HepG2 (cell line): Measurements from ENCODE around the gene INO80B. TPM values are rescaled to one million over a fixed set of nuclear protein-coding genes. Genes with fewer than 3 reads are reported as not detected.
A peak's percentile ranks its signal among the peaks of the same experiment; 100 is the strongest.

Experiments
- AKAP8 ChIP-seq: sonication (generic); formaldehyde crosslinking; IDR thresholded peaks from 2 replicates; pipeline ENCODE4 v1.5.1; 2020; ENCODE audit warnings: mild to moderate bottlenecking, missing genetic modification reagents
- CCDC6 ChIP-seq: sonication (generic); formaldehyde crosslinking; IDR thresholded peaks from 2 replicates; pipeline ENCODE4 v1.8.1; 2022; ENCODE audit warnings: mild to moderate bottlenecking, missing genetic modification reagents, moderate library complexity
- HMG20B ChIP-seq: conservative IDR thresholded peaks from 2 replicates; pipeline ENCODE4 v1.6.1; 2016; ENCODE audit warnings: missing genetic modification reagents, missing compliant biosample characterization
- IKZF4 ChIP-seq: sonication (generic); formaldehyde crosslinking; IDR thresholded peaks from 2 replicates; pipeline ENCODE4 v1.5.1; 2020; ENCODE audit warnings: borderline replicate concordance, mild to moderate bottlenecking, low read depth, missing genetic modification reagents; ENCODE audit errors: not compliant biosample characterization
- IRF1 ChIP-seq: sonication (generic); formaldehyde crosslinking; IDR thresholded peaks from 2 replicates; pipeline ENCODE4 v1.4.0; 2020; ENCODE audit warnings: low read depth, mild to moderate bottlenecking, missing genetic modification reagents
- JUND ChIP-seq: sonication (generic); formaldehyde crosslinking; IDR thresholded peaks from 2 replicates; pipeline ENCODE4 v1.8.0; 2022; ENCODE audit warnings: mild to moderate bottlenecking, missing genetic modification reagents
- KAT7 ChIP-seq: IDR thresholded peaks from 2 replicates; pipeline ENCODE4 v1.6.1; 2018; ENCODE audit warnings: borderline replicate concordance, missing compliant biosample characterization
- MATR3 ChIP-seq: sonication (generic); formaldehyde crosslinking; IDR thresholded peaks from 2 replicates; pipeline ENCODE4 v1.4.0; 2020; ENCODE audit warnings: missing genetic modification reagents
- MLXIP ChIP-seq: sonication (generic); formaldehyde crosslinking; IDR thresholded peaks from 2 replicates; pipeline ENCODE4 v1.9.0; 2021; ENCODE audit warnings: missing genetic modification reagents, borderline replicate concordance
- POGK ChIP-seq: sonication (generic); formaldehyde crosslinking; conservative IDR thresholded peaks from 2 replicates; pipeline ENCODE4 v1.8.0; 2022; ENCODE audit warnings: mild to moderate bottlenecking, moderate library complexity, missing genetic modification reagents
- RARG ChIP-seq: sonication (generic); formaldehyde crosslinking; IDR thresholded peaks from 2 replicates; pipeline ENCODE4 v1.4.0; 2020; ENCODE audit warnings: low read depth, mild to moderate bottlenecking, missing genetic modification reagents
- SRY ChIP-seq: sonication (generic); formaldehyde crosslinking; IDR thresholded peaks from 2 replicates; pipeline ENCODE4 v1.8.0; 2022; ENCODE audit warnings: mild to moderate bottlenecking, missing genetic modification reagents
- TAF15 ChIP-seq: fragments of 200-400 bp; formaldehyde crosslinking; IDR thresholded peaks from one replicate; pipeline ENCODE4 v1.6.1; 2018; ENCODE audit warnings: mild to moderate bottlenecking, low read depth, low read length; ENCODE audit not compliant: poor library complexity, severe bottlenecking
- THAP11 ChIP-seq: IDR thresholded peaks from 2 replicates; pipeline ENCODE4 v1.6.1; 2016; ENCODE audit warnings: missing biosample characterization, missing genetic modification reagents
- TMF1 ChIP-seq: sonication (generic); formaldehyde crosslinking; IDR thresholded peaks from 2 replicates; pipeline ENCODE4 v1.8.1; 2022; ENCODE audit warnings: low read depth, missing genetic modification reagents
- YEATS2 ChIP-seq: sonication (generic); formaldehyde crosslinking; IDR thresholded peaks from 2 replicates; pipeline ENCODE4 v1.4.0; 2020; ENCODE audit warnings: missing genetic modification reagents, borderline replicate concordance
- ZBTB1 ChIP-seq: sonication (generic); formaldehyde crosslinking; IDR thresholded peaks from 2 replicates; pipeline ENCODE4 v1.4.0; 2020; ENCODE audit warnings: missing genetic modification reagents, borderline replicate concordance
- ZFP37 ChIP-seq: sonication (generic); formaldehyde crosslinking; IDR thresholded peaks from 2 replicates; pipeline ENCODE4 v1.4.0; 2020; ENCODE audit warnings: missing genetic modification reagents, borderline replicate concordance
- ZNF557 ChIP-seq: sonication (generic); formaldehyde crosslinking; IDR thresholded peaks from 2 replicates; pipeline ENCODE4 v1.4.0; 2020; ENCODE audit warnings: missing genetic modification reagents
- ZNF746 ChIP-seq: sonication (generic); formaldehyde crosslinking; IDR thresholded peaks from 2 replicates; pipeline ENCODE4 v1.8.0; 2022; ENCODE audit warnings: mild to moderate bottlenecking, missing genetic modification reagents
- ZNF777 ChIP-seq: sonication (generic); formaldehyde crosslinking; IDR thresholded peaks from 2 replicates; pipeline ENCODE4 v1.4.0; 2020; ENCODE audit warnings: missing genetic modification reagents
- ZNF800 ChIP-seq: sonication (generic); formaldehyde crosslinking; IDR thresholded peaks from 2 replicates; pipeline ENCODE4 v1.4.0; 2020; ENCODE audit warnings: missing genetic modification reagents
- ZSCAN12 ChIP-seq: sonication (generic); formaldehyde crosslinking; IDR thresholded peaks from 2 replicates; pipeline ENCODE4 v1.9.0; 2021; ENCODE audit warnings: mild to moderate bottlenecking, missing genetic modification reagents
- polyA plus RNA-seq, 8 experiments: library from polyadenylated mRNA; depleted of rRNA in 3 of 8; stranded (reverse) in 7 of 8; unstranded in 1 of 8; fragments of >200 nt; fragmentation: Illumina TruSeq in 4 of 8; extraction: Trizol in 4 of 8; gene quantifications; 2 replicates each; pipeline versions ENCODE4 v1.2.1 to v1.2.3, GENCODE V29; 2011 to 2016; ENCODE audit warnings: low read depth in 4 of 8, missing spikeins in 1 of 8, mixed read lengths in 1 of 8; ENCODE audit not compliant: insufficient read depth in 1 of 8
- total RNA-seq, 5 experiments: library from RNA; depleted of rRNA; stranded (reverse); fragments of >200 nt; fragmentation: Illumina TruSeq; extraction: Trizol; gene quantifications; 2 replicates each; pipeline ENCODE4 v1.2.3, GENCODE V29; 2016; ENCODE audit warnings: low read depth in 1 of 5

The INO80B gene
- total and polyA plus RNA-seq, 2 of the 13 experiments (the other 11 are each of a cell fraction or from before 2014, with no cell fraction given) = 6.2 to 14.5 TPM

- TF ChIP-seq POGK (CRISPR knock-in tag) = no peak; the same call in 1 of the 2 replicates
- TF ChIP-seq CCDC6 (CRISPR knock-in tag) = no peak
- no peak for TF ChIP-seq RARG (CRISPR knock-in tag)
- no peak for TF ChIP-seq AKAP8
- no peak for TF ChIP-seq MLXIP (CRISPR knock-in tag)
- TF ChIP-seq ZNF777 = no peak
- TF ChIP-seq ZNF746 (CRISPR knock-in tag) = no peak
- no peak for TF ChIP-seq IRF1 (CRISPR knock-in tag)
- TF ChIP-seq ZFP37 (CRISPR knock-in tag) = no peak
- TF ChIP-seq TMF1 (CRISPR knock-in tag) = no peak
- peak; percentile 41; the same call in 1 of the 2 replicates for TF ChIP-seq YEATS2 (CRISPR knock-in tag)
- TF ChIP-seq ZNF800 (CRISPR knock-in tag) = no peak
- no peak for TF ChIP-seq JUND (CRISPR knock-in tag)
- TF ChIP-seq HMG20B (CRISPR knock-in tag) = no peak
- TF ChIP-seq ZBTB1 (CRISPR knock-in tag) = no peak
- TF ChIP-seq SRY (CRISPR knock-in tag) = no peak
- no peak for TF ChIP-seq KAT7 (CRISPR knock-in tag)
- TF ChIP-seq THAP11 (CRISPR knock-in tag) = no peak
- no peak for TF ChIP-seq ZNF557 (CRISPR knock-in tag)
- TF ChIP-seq MATR3 = no peak
- no peak for TF ChIP-seq ZSCAN12 (CRISPR knock-in tag)
- TF ChIP-seq TAF15 = no peak
- TF ChIP-seq IKZF4 (CRISPR knock-in tag) = no peak
Measured at GRCh38 chr2:74413001-74413698, 41.7 kb upstream of the INO80B start (continued).
